Smooth muscle cell of the brain vasculature (primary cell): ENCODE measurements around the gene WASL.
"Not testable (repeated sequence)": the region's sequence is repeated elsewhere in the genome, so short reads cannot be mapped to it uniquely, and the experiment has no call there.

ENCODE experiments used
- DNase-seq: peaks from one replicate; pipeline ENCODE4 v3.0.0-alpha.2; 2012; ENCODE audit warnings: low read depth, low spot score

The WASL gene

GRCh38 chr7:123732413-123733091 is 16.3 kb downstream of the WASL start:
- DNase-seq = no peak

GRCh38 chr7:123729218-123729578 is 19.6 kb downstream of the WASL start:
- DNase-seq = no peak

- peak; percentile 62 for DNase-seq
Observed at GRCh38 chr7:123727071-123727837, 21.5 kb downstream of the WASL start.

GRCh38 chr7:123725586-123726171 is 23.1 kb downstream of the WASL start:
- DNase-seq = no peak

GRCh38 chr7:123724817-123725253 is 24.0 kb downstream of the WASL start:
- no peak for DNase-seq

- DNase-seq = no peak
Observed at GRCh38 chr7:123723913-123724312, 24.9 kb downstream of the WASL start.

- DNase-seq = not testable (repeated sequence)
Observed at GRCh38 chr7:123720527-123720926, 28.3 kb downstream of the WASL start.

- DNase-seq = no peak
Observed at GRCh38 chr7:123719197-123719721, 29.5 kb downstream of the WASL start.

- no peak for DNase-seq
Observed at GRCh38 chr7:123718773-123719172, 30.0 kb downstream of the WASL start.

GRCh38 chr7:123717689-123718088 is 31.1 kb downstream of the WASL start:
- DNase-seq = no peak

- no peak for DNase-seq
Observed at GRCh38 chr7:123716877-123717276, 31.9 kb downstream of the WASL start.

GRCh38 chr7:123715799-123716198 is 33.0 kb downstream of the WASL start:
- DNase-seq = no peak

GRCh38 chr7:123715198-123715597 is 33.6 kb downstream of the WASL start:
- DNase-seq = no peak

GRCh38 chr7:123714296-123715080 is 34.3 kb downstream of the WASL start:
- DNase-seq = no peak

GRCh38 chr7:123712619-123713018 is 36.2 kb downstream of the WASL start:
- DNase-seq = no peak

- DNase-seq = no peak
Observed at GRCh38 chr7:123711832-123712293, 36.9 kb downstream of the WASL start.

GRCh38 chr7:123710683-123711082 is 38.1 kb downstream of the WASL start:
- no peak for DNase-seq

- no peak for DNase-seq
Observed at GRCh38 chr7:123709525-123709924, 39.3 kb downstream of the WASL start.

GRCh38 chr7:123705211-123705901 is 43.4 kb downstream of the WASL start:
- no peak for DNase-seq

GRCh38 chr7:123695944-123696677 is 52.7 kb downstream of the WASL start:
- DNase-seq = no peak
